Measurements from ENCODE around the gene NDOR1.

The NDOR1 gene

GRCh38 chr9:137225699-137226331 lies 20.3 kb downstream of the NDOR1 start:
- no peak overlapping the region for H3K4me3 ChIP-seq (ENCODE audit: control insufficient read depth, low read depth, low read length)
- no peak for TF ChIP-seq CTCF (conservative IDR thresholded peaks at IDR 0.05; ENCODE audit: control insufficient read depth, insufficient read depth, low read depth, low read length)
- DNase-seq (ENCODE audit: low read depth): no peak

- DNase-seq (ENCODE audit: low read depth): no peak
- H3K4me3 ChIP-seq (ENCODE audit: control insufficient read depth, low read depth, low read length): no peak overlapping the region
- TF ChIP-seq CTCF (conservative IDR thresholded peaks at IDR 0.05; ENCODE audit: control insufficient read depth, insufficient read depth, low read depth, low read length): no peak
Measured at GRCh38 chr9:137226338-137227053, 21.0 kb downstream of the NDOR1 start.

GRCh38 chr9:137227054-137227852 lies 21.8 kb downstream of the NDOR1 start, which contains the start of gene RNF224:
Gene RNF224, plus strand, starts transcription at chr9:137227502. Its CDS starts 834 bp downstream, at chr9:137228336.
- peak; percentile 69 for TF ChIP-seq CTCF (conservative IDR thresholded peaks at IDR 0.05; ENCODE audit: control insufficient read depth, insufficient read depth, low read depth, low read length)
- H3K4me3 ChIP-seq (ENCODE audit: control insufficient read depth, low read depth, low read length): no peak within 1 kb of the TSS
- peak; percentile 63 for DNase-seq (ENCODE audit: low read depth)

- TF ChIP-seq CTCF (conservative IDR thresholded peaks at IDR 0.05; ENCODE audit: control insufficient read depth, insufficient read depth, low read depth, low read length): no peak
- no peak for DNase-seq (ENCODE audit: low read depth)
- H3K4me3 ChIP-seq (ENCODE audit: control insufficient read depth, low read depth, low read length): no peak overlapping the region
Measured at GRCh38 chr9:137227853-137228505, 22.5 kb downstream of the NDOR1 start.

- DNase-seq (ENCODE audit: low read depth): no peak
- no peak for TF ChIP-seq CTCF (conservative IDR thresholded peaks at IDR 0.05; ENCODE audit: control insufficient read depth, insufficient read depth, low read depth, low read length)
- H3K4me3 ChIP-seq (ENCODE audit: control insufficient read depth, low read depth, low read length): no peak overlapping the region
Measured at GRCh38 chr9:137228506-137228967, 23.0 kb downstream of the NDOR1 start.
